MCF 10A (cell line): ENCODE results near the gene PRR9. TPM values are rescaled to one million over a fixed set of nuclear protein-coding genes. Genes with fewer than 3 reads are reported as not detected.

Source experiments
- BruUV-seq: library from RNA; stranded (reverse); fragments of 400-500 nt; replicated peaks from 2 replicates; lab custom pipeline; 2021; lab: Mats Ljungman, UMichigan
- CTCF ChIA-PET: fragments of 300-600 bp; sonication (Branson Sonifier 250); formaldehyde crosslinking; extraction: SDS; loops from one replicate; lab custom pipeline; 2021; ENCODE audit warnings: antibody characterized with exemption, inconsistent platforms; lab: Yijun Ruan, JAX
- POLR2A ChIA-PET: fragments of 300-600, 350-650 bp; sonication (Branson Sonifier 250); formaldehyde crosslinking; extraction: SDS; loops from one replicate; lab custom pipeline; 2020; ENCODE audit warnings: antibody characterized with exemption, inconsistent platforms; lab: Yijun Ruan, JAX
- DNase-seq: peaks from one replicate; pipeline ENCODE4 v3.0.0-alpha.2; 2018; ENCODE audit not compliant: unreplicated experiment
- H3K27ac Mint-ChIP-seq: one replicate; pipeline ENCODE4 v1.8.0; 2022; ENCODE audit warnings: mild to moderate bottlenecking, low read depth, mixed read lengths; ENCODE audit not compliant: unreplicated experiment
- H3K27me3 Mint-ChIP-seq: one replicate; pipeline ENCODE4 v1.8.0; 2022; ENCODE audit warnings: mixed read lengths; ENCODE audit not compliant: insufficient read depth, unreplicated experiment
- H3K36me3 Mint-ChIP-seq: one replicate; pipeline ENCODE4 v1.8.0; 2022; ENCODE audit warnings: mild to moderate bottlenecking, moderate library complexity, mixed read lengths; ENCODE audit not compliant: insufficient read depth, unreplicated experiment
- H3K4me1 Mint-ChIP-seq: one replicate; pipeline ENCODE4 v1.8.0; 2022; ENCODE audit warnings: mixed read lengths; ENCODE audit not compliant: insufficient read depth, unreplicated experiment
- H3K4me3 Mint-ChIP-seq: one replicate; pipeline ENCODE4 v1.8.0; 2022; ENCODE audit warnings: mild to moderate bottlenecking, moderate library complexity, mixed read lengths; ENCODE audit not compliant: unreplicated experiment
- H3K9me3 Mint-ChIP-seq: one replicate; pipeline ENCODE4 v1.8.0; 2022; ENCODE audit warnings: mixed read lengths; ENCODE audit not compliant: unreplicated experiment
- intact Hi-C: fragments of 100-400 bp; cut with micrococcal nuclease; formaldehyde crosslinking; loops from 2 replicates; pipeline ENCODE4 v1.14.1; 2022
- total RNA-seq: library from RNA; stranded (reverse); gene quantifications from 2 replicates; pipeline ENCODE4 v1.2.3, GENCODE V29; 2022
- TF ChIP-seq, protein P1 (sequence below): fragments of 200-600 bp; IDR thresholded peaks from one replicate; pipeline ENCODE4 v1.8.0; 2022; ENCODE audit warnings: antibody characterized with exemption, mild to moderate bottlenecking; ENCODE audit not compliant: unreplicated experiment

Gene PRR9
- total RNA-seq, 1 experiment from 2014 or later = not detected

DNA sequence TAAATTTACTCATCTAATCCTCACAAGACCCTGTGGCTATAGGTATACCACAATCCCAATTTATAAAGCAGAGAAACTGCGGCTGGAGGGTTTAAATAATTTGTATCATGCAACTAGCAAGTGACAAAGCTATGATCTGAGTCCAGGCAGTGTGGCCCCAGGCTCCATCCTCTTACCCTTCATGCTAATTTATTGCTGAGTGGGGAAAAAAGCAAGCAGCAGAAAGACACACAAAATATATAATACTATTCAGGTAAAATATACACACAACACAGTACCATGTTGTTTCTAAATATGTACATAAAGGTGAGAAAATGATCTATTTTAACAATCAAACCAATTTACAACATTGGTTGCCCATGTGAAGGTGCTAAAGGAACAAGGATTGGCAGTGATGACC lies 24.8 kb downstream of the PRR9 start:
- POLR2A ChIA-PET = interaction anchor here (1.1 kb wide), 1 partner anchor 12 kb away, joined by 3 read pairs; no protein-coding TSS in a partner anchor
- no TSS peak for BruUV-seq
- intact Hi-C loops = no loop called here
- Mint-ChIP-seq H3K9me3 (peaks cover 14% of the 10 kb centered on the region), H3K27ac (no peak overlapping the region), H3K4me1 (no peaks in the 10 kb centered on the region), H3K36me3 (no peaks in the 10 kb centered on the region), H3K4me3 (no peak overlapping the region), H3K27me3 (peaks cover 47% of the 10 kb centered on the region)
- TF ChIP-seq, protein P1, sequence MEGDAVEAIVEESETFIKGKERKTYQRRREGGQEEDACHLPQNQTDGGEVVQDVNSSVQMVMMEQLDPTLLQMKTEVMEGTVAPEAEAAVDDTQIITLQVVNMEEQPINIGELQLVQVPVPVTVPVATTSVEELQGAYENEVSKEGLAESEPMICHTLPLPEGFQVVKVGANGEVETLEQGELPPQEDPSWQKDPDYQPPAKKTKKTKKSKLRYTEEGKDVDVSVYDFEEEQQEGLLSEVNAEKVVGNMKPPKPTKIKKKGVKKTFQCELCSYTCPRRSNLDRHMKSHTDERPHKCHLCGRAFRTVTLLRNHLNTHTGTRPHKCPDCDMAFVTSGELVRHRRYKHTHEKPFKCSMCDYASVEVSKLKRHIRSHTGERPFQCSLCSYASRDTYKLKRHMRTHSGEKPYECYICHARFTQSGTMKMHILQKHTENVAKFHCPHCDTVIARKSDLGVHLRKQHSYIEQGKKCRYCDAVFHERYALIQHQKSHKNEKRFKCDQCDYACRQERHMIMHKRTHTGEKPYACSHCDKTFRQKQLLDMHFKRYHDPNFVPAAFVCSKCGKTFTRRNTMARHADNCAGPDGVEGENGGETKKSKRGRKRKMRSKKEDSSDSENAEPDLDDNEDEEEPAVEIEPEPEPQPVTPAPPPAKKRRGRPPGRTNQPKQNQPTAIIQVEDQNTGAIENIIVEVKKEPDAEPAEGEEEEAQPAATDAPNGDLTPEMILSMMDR = no peak
- no peak for DNase-seq
- CTCF ChIA-PET = interaction anchor here (1.0 to 1.1 kb wide), 3 partner anchors 18 to 253 kb away, joined by 3 read pairs; no protein-coding TSS in a partner anchor

GRCh38 chr1:153245466-153245865 lies 28.1 kb downstream of the PRR9 start:
- TF ChIP-seq, protein P1 = no peak
- DNase-seq = no peak
- Mint-ChIP-seq H3K4me1 (no peaks in the 10 kb centered on the region), H3K4me3 (no peak overlapping the region), H3K27ac (no peak overlapping the region), H3K27me3 (peaks cover 45% of the 10 kb centered on the region), H3K9me3 (peaks cover 14% of the 10 kb centered on the region), H3K36me3 (no peaks in the 10 kb centered on the region)
- ChIA-PET POLR2A (no interaction called here), CTCF (interaction anchor here (0.7 to 1.0 kb wide), 3 partner anchors 11 to 108 kb away, joined by 3 to 4 read pairs (median 3); no protein-coding TSS in a partner anchor)
- BruUV-seq = no TSS peak
- intact Hi-C loops = no loop called here

- POLR2A ChIA-PET = no interaction called here
- CTCF ChIA-PET = interaction anchor here (0.7 to 1.6 kb wide), 4 partner anchors 16 to 108 kb away, joined by 3 to 6 read pairs (median 3); no protein-coding TSS in a partner anchor
Measured at GRCh38 chr1:153246018-153246417, 28.6 kb downstream of the PRR9 start.

GRCh38 chr1:153246825-153247224 lies 29.4 kb downstream of the PRR9 start:
- intact Hi-C loops = no loop called here
- TF ChIP-seq, protein P1 = no peak
- DNase-seq = no peak
- CTCF ChIA-PET = interaction anchor here (0.6 to 1.6 kb wide), 4 partner anchors 25 to 389 kb away, joined by 3 to 6 read pairs (median 3); no protein-coding TSS in a partner anchor
- Mint-ChIP-seq H3K27ac (no peak overlapping the region), H3K9me3 (peaks cover 14% of the 10 kb centered on the region), H3K4me3 (no peak overlapping the region), H3K36me3 (no peaks in the 10 kb centered on the region), H3K27me3 (peaks cover 52% of the 10 kb centered on the region), H3K4me1 (no peaks in the 10 kb centered on the region)
- no TSS peak for BruUV-seq
- POLR2A ChIA-PET = interaction anchor here (0.6 to 0.9 kb wide), 2 partner anchors 9 to 444 kb away, joined by 3 read pairs; no protein-coding TSS in a partner anchor

More at GRCh38 chr1:153246018-153246417, 28.6 kb downstream of the PRR9 start:
- Mint-ChIP-seq H3K9me3 (peaks cover 14% of the 10 kb centered on the region), H3K36me3 (no peaks in the 10 kb centered on the region), H3K27ac (no peak overlapping the region), H3K27me3 (peaks cover 45% of the 10 kb centered on the region), H3K4me1 (no peaks in the 10 kb centered on the region), H3K4me3 (no peak overlapping the region)
- intact Hi-C loops = no loop called here
- BruUV-seq = no TSS peak
- TF ChIP-seq, protein P1 = no peak
- DNase-seq = no peak
